HG02885 (cell line): ENCODE measurements around the gene PRKAR1A.

ENCODE experiments used
- ATAC-seq: cut with Tn5 transposase; IDR thresholded peaks from one replicate; pipeline ENCODE4 v1.9.1; 2021; ENCODE audit warnings: mild to moderate bottlenecking; ENCODE audit not compliant: unreplicated experiment, poor library complexity

The PRKAR1A gene

DNA sequence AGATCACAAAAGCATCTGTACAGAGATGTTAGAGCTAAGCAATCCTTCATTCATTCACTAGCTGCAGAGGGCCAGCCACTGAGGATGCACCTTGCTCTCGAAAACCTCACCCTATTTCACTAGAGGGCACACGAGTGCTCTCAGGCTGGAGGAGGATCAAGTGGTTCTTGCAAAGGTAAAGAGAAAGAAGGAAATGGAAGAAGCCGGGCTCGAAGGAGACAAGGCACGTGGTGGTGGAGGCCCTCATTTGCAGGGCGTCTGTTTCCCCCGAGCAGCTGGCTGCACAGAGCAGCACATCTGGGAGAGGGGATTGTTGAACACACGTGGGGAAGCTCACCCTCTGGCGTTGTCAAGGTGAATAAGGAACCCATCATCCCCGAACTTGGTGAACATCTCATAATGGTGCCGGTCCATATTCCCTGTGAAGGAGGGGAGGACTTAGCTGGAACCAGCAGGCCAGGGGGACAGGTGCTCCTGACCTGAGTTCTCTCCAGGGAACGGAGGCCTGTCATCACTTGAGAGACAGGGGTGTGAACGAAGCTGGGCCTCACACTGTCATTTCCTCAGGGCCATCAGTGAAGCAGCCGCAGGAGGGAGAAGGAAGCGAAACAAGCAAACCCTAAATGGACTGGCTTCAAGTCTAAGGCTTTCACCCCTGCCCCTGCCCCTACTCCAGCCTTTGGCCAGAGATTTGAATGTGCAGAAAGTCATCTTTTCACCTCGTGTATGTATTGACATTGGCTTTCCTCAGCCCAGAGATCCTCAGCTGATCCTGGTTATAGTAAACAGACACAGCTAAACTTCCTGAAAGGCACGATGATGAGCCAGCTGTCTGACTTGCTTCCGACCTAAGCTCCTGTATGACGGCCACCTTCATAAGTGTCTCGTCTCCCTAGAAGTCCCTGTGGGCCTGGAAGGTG is 27.6 kb downstream of the PRKAR1A start:
- peak; percentile 64 for ATAC-seq

DNA sequence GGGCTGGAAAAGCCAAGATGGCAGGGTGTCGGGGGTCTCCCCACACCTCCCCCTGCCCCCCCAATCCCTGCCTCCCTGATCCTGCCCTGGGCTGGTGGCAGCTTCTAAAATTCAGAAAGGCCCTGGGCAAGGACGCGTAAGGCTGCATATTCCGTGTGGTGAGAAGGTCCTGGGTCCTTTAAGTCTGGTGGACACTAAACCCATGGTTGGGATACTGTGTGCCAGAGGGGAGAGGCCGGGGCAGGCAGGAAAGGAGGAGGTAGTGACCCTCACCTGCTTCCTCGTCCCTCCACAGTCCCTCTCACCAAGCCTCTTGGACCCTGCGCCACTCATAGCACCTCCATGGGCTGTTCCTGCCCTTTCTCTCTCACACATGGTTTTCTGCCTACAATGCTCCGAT is 28.8 kb downstream of the PRKAR1A start:
- ATAC-seq: no peak

DNA sequence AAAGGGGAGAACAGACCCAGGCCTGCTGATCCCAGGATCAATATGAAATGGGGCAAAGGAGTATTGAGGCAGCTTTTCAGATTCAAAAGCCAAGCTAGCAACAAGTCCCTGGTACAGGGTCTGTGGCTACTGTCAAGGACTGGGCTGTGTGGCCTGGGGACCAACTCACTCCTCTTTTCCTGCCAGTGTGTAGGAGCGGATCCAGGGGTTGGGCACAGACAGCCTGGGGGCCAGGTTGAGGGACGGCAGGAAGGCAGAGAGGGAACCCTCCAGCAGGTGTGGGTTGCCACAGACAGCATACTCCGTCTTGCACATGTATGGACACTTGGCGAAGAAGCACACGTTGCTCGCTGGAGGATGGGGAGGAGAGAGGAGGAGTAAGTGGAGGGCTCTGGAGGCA is 29.6 kb downstream of the PRKAR1A start:
- no peak for ATAC-seq

DNA sequence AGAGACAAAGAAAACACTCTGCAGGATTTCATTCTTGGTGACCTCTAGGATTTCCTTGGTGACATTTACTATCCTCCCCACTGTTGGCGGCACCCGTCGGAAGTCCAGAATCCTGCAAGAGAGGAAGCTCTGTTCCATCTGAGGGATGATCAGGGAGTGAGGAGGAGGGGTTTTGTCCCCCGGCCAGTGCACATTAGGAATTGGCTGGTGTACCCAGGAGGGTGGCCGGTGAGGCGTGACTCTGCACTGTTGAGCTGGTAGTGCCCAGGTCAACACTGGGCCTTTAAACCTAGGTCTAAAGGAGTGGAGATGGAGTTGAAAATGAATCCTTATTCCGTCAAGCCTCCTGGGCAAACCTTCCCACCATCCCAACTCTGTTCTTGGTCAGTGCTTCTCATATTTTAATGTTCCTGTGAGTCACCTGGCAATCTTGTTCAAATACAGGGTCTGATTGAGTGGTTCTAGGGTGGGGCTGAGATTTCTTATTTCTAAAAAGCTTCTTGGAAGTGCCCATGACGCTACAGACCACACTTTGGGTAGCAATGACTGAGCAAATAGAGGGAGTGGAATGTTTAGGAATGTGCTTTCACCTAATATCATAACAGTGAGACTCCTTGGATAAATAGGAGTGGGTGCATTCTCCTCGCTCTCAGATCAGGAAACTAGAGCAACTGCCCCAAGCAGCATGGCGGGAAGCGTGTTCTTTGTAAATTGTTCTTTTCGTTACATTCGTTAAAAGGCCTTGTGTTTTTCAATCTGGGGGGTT is 30.7 kb downstream of the PRKAR1A start:
- no peak for ATAC-seq

DNA sequence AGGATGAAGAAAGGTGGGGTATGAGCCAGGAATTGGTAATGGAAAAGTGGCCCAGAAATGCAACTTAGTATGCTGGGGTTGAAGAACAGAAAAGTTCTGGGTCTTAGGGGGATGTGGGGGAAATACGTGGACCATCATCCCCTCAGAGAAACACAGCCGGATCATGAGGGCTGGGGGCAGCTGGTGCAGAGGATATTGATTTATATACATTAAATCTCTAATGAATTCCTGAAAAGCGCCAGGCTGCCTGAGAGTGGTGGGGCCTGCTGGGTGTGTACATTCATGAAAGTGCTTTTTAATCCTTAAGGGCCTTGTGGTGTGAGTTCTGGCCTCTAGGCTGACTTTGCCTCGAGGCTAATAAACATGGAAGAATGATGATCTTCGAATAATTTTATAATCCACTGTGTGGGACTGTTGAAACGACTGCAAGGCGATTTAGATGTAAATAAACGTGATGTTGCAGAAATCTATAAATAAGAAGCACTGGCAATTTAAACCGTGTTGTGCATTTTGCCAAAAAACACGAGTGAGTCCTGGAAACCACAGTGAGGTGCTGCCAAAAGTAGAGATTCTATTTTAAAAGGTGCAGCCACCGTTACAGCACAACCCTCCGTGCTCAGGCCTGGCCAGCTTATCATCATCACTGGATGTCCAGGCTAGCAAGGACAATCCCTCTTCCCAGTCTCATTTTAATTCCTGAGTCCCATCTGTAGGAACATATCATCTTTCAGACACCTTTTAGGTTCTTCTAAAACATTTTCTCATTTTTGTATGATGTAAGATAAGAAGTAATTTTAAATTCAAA is 32.1 kb downstream of the PRKAR1A start:
- no peak for ATAC-seq

DNA sequence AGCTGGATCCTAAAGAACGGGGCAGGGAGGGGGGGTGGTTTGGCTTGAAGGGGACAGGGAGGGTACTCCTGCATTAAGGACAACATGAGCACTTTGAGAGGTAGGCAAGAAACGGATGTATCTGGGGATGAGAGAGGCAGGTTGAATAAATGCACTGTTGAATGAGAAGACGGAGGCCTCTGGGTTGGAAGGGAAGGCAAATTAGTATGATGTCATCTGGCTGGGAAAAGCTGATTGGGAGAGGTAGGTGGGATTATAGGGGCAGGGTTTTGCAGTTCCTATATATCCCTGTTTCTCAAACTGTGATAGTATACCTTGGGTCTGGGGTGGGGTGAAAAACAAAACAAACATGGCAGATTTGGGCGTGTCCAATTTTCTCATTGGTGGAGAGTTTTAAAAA is 44.3 kb downstream of the PRKAR1A start:
- ATAC-seq: no peak

DNA sequence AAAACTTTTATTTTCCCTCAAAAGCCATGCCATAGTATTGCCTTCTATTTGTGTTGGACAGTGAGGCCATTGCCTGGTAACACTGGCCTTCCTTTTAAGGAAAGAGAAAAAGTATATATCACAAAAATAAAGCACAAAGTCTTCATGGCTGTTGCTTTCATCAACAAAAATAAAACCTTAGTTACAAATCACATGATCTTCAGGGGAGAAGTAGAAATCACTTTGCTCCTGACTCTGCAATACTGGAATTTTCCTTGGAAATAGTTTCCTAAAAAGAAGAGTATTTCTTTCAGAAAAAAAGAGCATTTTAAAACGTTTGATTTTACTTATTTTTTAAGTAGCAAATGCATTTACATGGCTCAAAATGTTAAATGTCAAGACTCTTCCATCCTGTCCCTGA is 47.1 kb downstream of the PRKAR1A start:
- no peak for ATAC-seq

DNA sequence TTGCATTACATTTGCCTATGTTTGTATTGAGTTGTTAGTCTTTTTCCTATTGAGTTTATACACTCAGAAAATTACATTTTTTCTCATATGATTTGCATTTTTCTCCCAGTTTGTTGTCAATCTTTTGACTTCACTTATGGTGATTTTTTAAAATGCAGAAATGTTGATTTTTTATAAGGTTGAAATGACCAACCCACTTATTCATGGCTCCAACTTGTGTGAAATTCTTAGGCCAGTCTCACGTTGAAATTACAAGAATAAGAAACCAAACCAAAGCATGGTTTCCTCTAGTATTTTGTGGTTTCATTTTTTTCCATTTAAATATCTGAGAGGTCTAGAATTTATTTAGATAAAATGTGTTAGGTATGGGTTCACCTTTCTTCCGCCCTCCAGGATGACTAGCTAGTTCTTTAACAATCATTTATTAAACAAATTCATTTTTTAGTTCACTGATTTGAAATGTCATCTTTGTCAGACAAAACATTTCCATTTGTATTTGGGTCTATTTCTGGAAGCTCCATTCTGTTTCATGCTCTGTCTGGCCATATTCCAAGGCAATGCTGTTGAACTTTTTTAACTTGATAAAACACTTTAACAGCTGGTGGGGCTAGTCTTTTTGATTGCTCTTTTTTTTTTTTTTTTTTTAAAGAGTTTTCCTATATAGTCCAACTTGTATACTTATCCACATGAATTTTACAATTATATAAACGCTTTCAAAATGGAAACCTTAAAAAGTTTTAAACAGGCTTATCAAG is 48.9 kb downstream of the PRKAR1A start:
- ATAC-seq: no peak

DNA sequence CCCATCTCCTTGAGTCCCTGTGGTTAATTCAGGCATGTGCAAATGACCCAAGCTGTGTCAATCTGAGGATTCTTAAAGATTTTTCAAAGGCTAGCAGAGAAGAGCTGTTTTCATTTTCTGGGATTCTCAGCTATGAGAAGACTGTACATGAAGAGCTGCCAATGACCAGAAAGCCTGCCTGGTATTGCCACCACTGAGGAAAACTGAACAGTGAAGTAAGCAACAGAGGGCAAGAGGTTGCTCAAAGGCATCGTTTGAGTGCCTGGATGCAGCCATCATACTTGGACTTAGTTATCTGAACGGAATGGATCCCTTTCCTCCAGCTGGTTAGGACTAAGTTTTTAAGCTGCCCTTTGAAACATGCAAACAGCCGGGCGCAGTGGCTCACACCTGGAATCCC is 50.5 kb downstream of the PRKAR1A start:
- ATAC-seq: no peak

DNA sequence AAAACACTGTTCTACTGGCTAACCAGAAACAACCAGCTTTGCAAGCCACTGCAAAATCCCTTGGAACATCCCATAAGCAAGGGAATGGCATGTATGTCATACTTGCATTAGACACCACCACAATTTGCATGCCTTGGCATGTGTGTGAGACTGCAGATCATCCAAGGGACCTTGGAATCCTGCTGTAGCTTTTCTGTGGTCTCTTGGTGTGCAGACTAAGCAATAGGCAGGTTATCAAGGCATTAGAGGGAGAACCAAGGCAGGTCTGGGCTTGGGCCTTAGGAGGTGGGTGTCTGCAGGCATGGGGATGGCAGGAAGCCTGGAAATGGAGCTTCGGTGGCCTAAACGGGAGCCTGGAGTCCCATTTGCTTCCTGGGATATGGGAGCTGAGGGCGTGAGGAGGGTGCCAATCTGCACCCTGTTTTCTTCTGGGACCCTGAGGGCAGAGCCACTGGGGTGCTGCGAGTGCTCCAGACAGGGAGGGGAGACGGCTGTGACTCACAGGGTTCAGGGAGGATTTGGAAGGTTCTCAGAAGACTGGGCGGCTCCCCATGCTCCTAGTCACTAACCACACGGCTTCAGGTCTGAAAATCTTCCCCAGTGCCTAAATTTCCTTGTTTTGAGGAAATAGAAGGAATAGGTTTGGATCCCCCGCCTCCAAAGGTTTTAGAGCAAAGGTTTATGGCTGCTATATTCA is 52.3 kb downstream of the PRKAR1A start:
- no peak for ATAC-seq

DNA sequence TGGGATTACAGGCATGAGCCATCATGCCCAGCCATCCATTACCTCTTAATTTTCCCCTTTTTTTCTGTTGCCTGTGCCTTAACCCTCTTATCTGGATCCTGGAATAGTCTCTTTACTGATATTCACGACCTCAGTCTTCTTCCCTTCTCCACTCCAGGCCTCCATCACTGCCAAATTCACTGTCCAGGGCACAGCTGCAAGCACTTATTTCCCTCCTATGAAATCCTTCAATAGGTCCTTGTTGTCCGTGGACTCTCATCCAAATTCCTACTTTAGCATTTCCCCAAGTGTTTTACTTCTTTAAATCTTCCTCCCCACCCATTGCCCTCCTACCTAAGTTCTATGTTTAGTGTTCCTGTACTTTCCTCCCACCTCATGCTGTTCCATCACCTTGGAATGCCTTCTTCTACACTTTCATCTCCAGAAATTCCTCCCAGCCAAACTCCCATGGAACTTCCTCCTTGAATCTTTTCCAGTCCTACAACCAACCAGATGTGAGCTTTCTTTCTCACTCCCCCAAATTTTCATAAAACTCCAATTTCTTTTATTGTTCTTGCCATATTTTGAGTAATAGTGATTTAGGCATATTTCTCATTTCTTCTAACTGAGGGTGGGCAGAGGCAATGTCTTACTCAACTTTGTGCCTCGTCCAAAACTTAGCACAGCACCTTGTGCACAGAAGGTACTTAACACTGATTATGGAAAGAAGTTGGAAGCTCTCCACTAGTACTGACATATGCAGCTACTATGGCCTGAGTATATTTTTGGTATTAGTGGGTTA is 53.6 kb downstream of the PRKAR1A start:
- no peak for ATAC-seq

DNA sequence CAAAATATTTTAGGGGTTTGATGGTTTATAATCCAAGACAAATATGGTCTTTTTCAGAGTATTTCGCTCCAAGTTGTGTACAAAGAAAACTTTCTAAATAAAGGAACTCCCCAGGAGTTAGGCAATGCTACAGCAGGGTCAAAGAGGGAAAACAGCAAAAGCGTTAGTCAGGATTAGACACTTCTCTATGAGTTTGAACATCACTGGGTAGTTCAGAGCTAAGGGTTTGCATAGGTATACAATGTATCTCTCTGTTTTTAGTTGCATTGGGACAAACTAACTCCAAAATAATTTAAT is 54.2 kb downstream of the PRKAR1A start:
- ATAC-seq: no peak

DNA sequence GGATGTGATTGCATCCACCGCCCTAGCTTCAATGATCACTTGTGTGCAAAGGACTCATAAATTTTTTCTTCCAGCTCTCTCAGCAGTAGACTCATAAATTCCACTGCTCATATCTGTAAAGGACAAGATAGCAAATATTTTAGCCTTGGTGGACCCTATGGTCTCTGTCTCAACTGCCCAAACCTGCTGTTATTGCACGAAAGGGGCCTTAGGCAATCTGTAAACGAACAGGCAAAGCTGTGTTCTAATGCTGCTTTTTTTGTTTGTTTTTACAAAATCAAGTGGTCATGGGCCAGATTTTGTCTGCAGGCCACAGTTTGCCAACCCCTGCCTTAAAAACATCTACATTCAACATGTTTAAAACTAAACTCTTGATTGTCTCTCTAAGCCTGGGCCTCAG is 54.8 kb downstream of the PRKAR1A start:
- no peak for ATAC-seq

DNA sequence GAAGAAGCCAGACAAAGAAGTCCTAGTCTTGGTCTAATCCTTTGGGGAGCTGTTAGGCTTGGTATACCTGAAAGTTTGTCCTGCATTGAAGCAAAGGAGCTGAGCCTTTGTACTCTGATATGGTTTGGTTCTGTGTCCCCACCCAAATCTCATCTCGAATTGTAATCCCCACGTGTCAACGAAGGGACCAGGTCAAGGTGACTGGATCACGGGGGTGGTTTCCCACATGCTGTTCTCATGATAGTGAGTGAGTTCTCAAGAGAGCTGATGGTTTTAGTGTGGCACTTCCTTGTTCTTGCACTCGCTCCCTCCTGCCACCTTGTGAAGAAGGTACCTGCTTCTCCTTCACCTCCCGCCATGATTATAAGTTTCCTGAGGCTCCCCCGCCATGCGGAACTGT is 55.4 kb downstream of the PRKAR1A start:
- ATAC-seq: no peak

DNA sequence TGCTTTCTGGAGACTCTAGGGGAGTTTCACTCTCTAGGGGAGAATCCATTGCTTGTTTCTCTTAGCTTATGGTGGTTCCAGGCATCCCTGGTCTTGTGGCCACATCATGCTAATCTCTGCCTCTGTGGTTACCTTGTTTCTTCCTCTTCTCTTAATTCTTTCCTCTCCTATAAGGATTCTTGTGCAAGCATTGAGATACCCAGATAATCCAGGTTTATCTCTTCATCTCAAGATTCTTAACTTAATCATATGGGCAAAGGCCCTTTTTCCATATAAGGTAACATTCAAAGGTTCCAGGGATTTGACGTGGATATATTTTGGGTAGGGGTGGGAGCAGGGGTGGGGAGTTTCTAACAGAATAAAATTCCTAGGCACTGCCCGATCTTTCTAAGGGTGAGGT is 56.4 kb downstream of the PRKAR1A start:
- no peak for ATAC-seq

DNA sequence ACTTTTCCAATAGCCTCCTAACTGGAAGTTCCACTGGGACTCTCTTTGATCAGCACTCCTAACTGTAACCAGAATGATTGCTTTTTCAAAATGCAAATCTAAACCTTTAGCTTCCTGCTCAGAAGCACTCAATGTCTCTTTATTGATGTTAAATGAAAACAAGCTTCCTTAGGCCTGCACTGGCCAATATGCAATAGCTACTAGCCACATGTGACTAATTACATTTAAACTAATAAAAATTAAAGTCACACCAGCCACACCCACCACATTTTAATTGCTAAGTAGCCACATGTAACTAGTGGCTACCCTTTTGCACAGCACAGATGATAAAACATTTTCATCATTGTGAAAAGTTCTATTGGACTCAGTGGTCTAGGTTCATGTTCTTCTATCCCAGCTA is 57.1 kb downstream of the PRKAR1A start:
- no peak for ATAC-seq

DNA sequence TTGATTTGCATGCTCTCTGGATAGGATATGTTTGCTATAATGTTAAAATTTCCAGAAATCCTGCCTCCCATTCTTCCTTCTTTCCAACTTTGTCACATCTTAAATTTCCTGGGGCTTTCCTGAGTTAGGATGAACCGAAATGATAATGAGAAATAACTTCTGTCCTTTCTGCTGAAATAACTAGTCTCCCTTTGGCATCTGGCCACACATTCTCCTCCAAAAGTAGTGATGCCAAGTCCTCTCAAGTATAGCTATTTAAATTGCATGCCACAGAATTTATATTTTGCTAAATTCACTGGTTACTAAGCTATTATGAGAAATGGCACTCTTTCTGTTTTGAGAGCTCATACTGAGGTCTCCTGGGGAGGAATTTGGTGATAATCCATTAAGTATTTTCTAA is 58.3 kb downstream of the PRKAR1A start:
- ATAC-seq: no peak

DNA sequence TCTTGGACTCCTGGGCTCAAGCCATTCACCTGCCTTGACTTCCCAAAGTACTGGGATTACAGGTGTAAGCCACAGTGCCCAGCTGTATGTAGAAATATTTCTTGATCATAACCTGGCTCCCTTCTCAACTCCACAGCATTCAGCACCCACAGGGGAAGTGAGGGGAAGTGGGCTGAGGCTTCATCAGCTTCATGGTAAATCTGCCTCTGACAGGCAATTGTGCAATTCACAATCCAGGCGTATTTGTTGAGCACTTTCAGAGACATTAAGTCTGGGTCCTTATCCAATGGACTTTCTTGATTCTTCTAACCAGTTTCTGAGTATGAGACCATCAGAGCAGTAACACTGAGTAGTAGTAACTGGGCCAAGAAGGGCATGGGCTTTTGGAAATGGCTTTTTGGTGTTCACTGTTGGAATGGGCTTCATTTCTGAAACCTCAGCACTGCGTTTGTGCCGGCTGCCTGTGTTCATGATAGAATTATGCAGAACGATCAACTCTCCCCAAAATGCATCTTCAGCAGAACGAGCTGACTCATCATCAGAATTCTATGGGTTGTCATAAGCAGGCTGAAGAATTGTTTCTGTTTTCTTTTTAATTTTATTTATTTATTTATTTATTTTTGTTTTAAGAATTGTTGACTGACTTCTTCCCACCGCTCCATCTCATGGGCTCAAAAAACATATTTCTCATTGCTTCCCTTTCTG is 60.1 kb downstream of the PRKAR1A start:
- no peak for ATAC-seq
